ES-I3 (cell line): ENCODE results near the gene RNF10.
"Not testable (repeated sequence)": the region's sequence is repeated elsewhere in the genome, so short reads cannot be mapped to it uniquely, and the experiment has no call there.

Experiments used
- H3K36me3 ChIP-seq: 2 replicates; pipeline ENCODE4 v1.6.1; 2013; ENCODE audit warnings: mild to moderate bottlenecking, low read length, control low read depth, moderate library complexity; ENCODE audit not compliant: insufficient read depth
- H3K4me1 ChIP-seq: 2 replicates; pipeline ENCODE4 v1.6.1; 2013; ENCODE audit warnings: mild to moderate bottlenecking, control low read depth, low read length; ENCODE audit not compliant: insufficient read depth
- H3K9ac ChIP-seq: 2 replicates; pipeline ENCODE4 v1.6.1; 2013; ENCODE audit warnings: low read depth, mild to moderate bottlenecking, low read length, moderate library complexity
- H3K9me3 ChIP-seq: 2 replicates; pipeline ENCODE4 v1.6.1; 2013; ENCODE audit warnings: mild to moderate bottlenecking, low read length, moderate library complexity; ENCODE audit not compliant: control insufficient read depth, insufficient read depth

The RNF10 gene

GRCh38 chr12:120500581-120500980 lies 33.6 kb upstream of the RNF10 start:
- Histone ChIP-seq H3K9ac (no peak overlapping the region), H3K9me3 (no peaks in the 10 kb centered on the region), H3K36me3 (peaks cover 13% of the 10 kb centered on the region), H3K4me1 (peaks cover 22% of the 10 kb centered on the region)

GRCh38 chr12:120504587-120504986 lies 29.6 kb upstream of the RNF10 start:
- Histone ChIP-seq H3K4me1 (peaks cover 7% of the 10 kb centered on the region), H3K9me3 (no peaks in the 10 kb centered on the region), H3K9ac (no peak overlapping the region), H3K36me3 (peaks cover 9% of the 10 kb centered on the region)

- H3K36me3 ChIP-seq = peaks cover 9% of the 10 kb centered on the region
- H3K9me3 ChIP-seq = no peaks in the 10 kb centered on the region
- H3K9ac ChIP-seq = no peak overlapping the region
- peaks cover 7% of the 10 kb centered on the region for H3K4me1 ChIP-seq
These were observed 25.6 kb upstream of the RNF10 start for GRCh38 chr12:120508537-120508936.

GRCh38 chr12:120514002-120514401 lies 20.2 kb upstream of the RNF10 start:
- H3K4me1 ChIP-seq = no peaks in the 10 kb centered on the region
- H3K9me3 ChIP-seq = no peaks in the 10 kb centered on the region
- no peak overlapping the region for H3K9ac ChIP-seq
- peaks cover 11% of the 10 kb centered on the region for H3K36me3 ChIP-seq

- Histone ChIP-seq H3K9me3 (no peaks in the 10 kb centered on the region), H3K9ac (no peak overlapping the region), H3K4me1 (no peaks in the 10 kb centered on the region), H3K36me3 (peaks cover 6% of the 10 kb centered on the region)
These were observed 18.7 kb upstream of the RNF10 start for GRCh38 chr12:120515496-120515895.

GRCh38 chr12:120519324-120519723 lies 14.8 kb upstream of the RNF10 start:
- not testable (repeated sequence) for H3K36me3 ChIP-seq, H3K9me3 ChIP-seq, H3K9ac ChIP-seq, H3K4me1 ChIP-seq

GRCh38 chr12:120522568-120522967 lies 11.6 kb upstream of the RNF10 start:
- H3K9me3 ChIP-seq = no peaks in the 10 kb centered on the region
- H3K9ac ChIP-seq = no peak overlapping the region
- H3K4me1 ChIP-seq = no peaks in the 10 kb centered on the region
- H3K36me3 ChIP-seq = no peaks in the 10 kb centered on the region; the same call in 1 of the 2 replicates

- Histone ChIP-seq H3K9ac (peak within 1 kb of the TSS; percentile 87), H3K36me3 (no peaks in the 10 kb centered on the region), H3K4me1 (peaks cover 5% of the 10 kb centered on the region; the same call in 1 of the 2 replicates), H3K9me3 (no peaks in the 10 kb centered on the region)
These were observed 5.2 kb upstream of the RNF10 start, which contains the start of gene COQ5 for GRCh38 chr12:120528861-120529525. COQ5 (minus strand) TSS chr12:120529158; CDS start chr12:120529141, 17 bp downstream.

- H3K9me3 ChIP-seq = no peaks in the 10 kb centered on the region
- H3K4me1 ChIP-seq = peaks cover 5% of the 10 kb centered on the region; the same call in 1 of the 2 replicates
- no peaks in the 10 kb centered on the region for H3K36me3 ChIP-seq
- peak overlapping the region; percentile 87 for H3K9ac ChIP-seq
These were observed 4.3 kb upstream of the RNF10 start for GRCh38 chr12:120529641-120530417.

GRCh38 chr12:120530418-120530761 lies 3.8 kb upstream of the RNF10 start:
- H3K9me3 ChIP-seq, H3K9ac ChIP-seq, H3K36me3 ChIP-seq, H3K4me1 ChIP-seq: not testable (repeated sequence)

GRCh38 chr12:120532701-120533238 lies 1.4 kb upstream of the RNF10 start:
- no peaks in the 10 kb centered on the region for H3K9me3 ChIP-seq
- no peaks in the 10 kb centered on the region; the same call in 1 of the 2 replicates for H3K36me3 ChIP-seq
- peaks cover 21% of the 10 kb centered on the region for H3K4me1 ChIP-seq
- H3K9ac ChIP-seq = no peak overlapping the region

GRCh38 chr12:120534703-120535655 lies 823 bp downstream of the RNF10 start:
- Histone ChIP-seq H3K36me3 (no peaks in the 10 kb centered on the region; the same call in 1 of the 2 replicates), H3K9ac (peak overlapping the region; percentile 87), H3K4me1 (peaks cover 25% of the 10 kb centered on the region), H3K9me3 (no peaks in the 10 kb centered on the region)

- Histone ChIP-seq H3K9ac (peak overlapping the region; percentile 87; the same call in 1 of the 2 replicates), H3K9me3 (no peaks in the 10 kb centered on the region), H3K36me3 (no peaks in the 10 kb centered on the region; the same call in 1 of the 2 replicates), H3K4me1 (peaks cover 25% of the 10 kb centered on the region)
These were observed 2.1 kb downstream of the RNF10 start for GRCh38 chr12:120536064-120536791.
